CD8-positive, alpha-beta memory T cell (primary cell): Measurements from ENCODE around the gene ABCG4. TPM values are rescaled to one million over a fixed set of nuclear protein-coding genes. Genes with fewer than 3 reads are reported as not detected.
"Not testable (repeated sequence)": the region's sequence is repeated elsewhere in the genome, so short reads cannot be mapped to it uniquely, and the experiment has no call there.

Experiments used
- CTCF ChIA-PET: fragments of 350-600 bp; sonication (Branson Sonifier 250); formaldehyde crosslinking; loops from one replicate; lab custom pipeline; 2021; ENCODE audit warnings: antibody characterized with exemption; lab: Charles Lee
- POLR2A ChIA-PET: fragments of 350-600 bp; sonication (Branson Sonifier 250); formaldehyde crosslinking; loops from one replicate; lab custom pipeline; 2021; ENCODE audit warnings: antibody characterized with exemption; lab: Charles Lee
- DNase-seq, 5 donors: peaks; one replicate each; pipeline versions ENCODE4 v3.0.0 to v3.0.0-alpha.2; 2020 to 2022; ENCODE audit warnings: mixed read lengths in 1 of 5
- H3K27ac ChIP-seq: one replicate; pipeline ENCODE4 v1.7.0; 2013; ENCODE audit warnings: low read depth, mild to moderate bottlenecking, low read length, moderate library complexity
- H3K27me3 ChIP-seq: 2 replicates; pipeline ENCODE4 v1.7.0; 2013; ENCODE audit warnings: low read length, mild to moderate bottlenecking; ENCODE audit not compliant: insufficient read depth, poor library complexity, severe bottlenecking
- H3K36me3 ChIP-seq: 2 replicates; pipeline ENCODE4 v1.7.0; 2013; ENCODE audit warnings: mild to moderate bottlenecking, low read length, moderate library complexity; ENCODE audit not compliant: insufficient read depth
- H3K4me1 ChIP-seq: 2 replicates; pipeline ENCODE4 v1.7.0; 2013; ENCODE audit warnings: mild to moderate bottlenecking, low read length, moderate library complexity; ENCODE audit not compliant: insufficient read depth
- H3K4me3 ChIP-seq: 2 replicates; pipeline ENCODE4 v1.7.0; 2013; ENCODE audit warnings: mild to moderate bottlenecking, low read length
- H3K9me3 ChIP-seq: 2 replicates; pipeline ENCODE4 v1.7.0; 2013; ENCODE audit warnings: mild to moderate bottlenecking, low read length
- H3K27ac Mint-ChIP-seq, 8 donors: one replicate each; pipeline ENCODE4 v1.8.0; 2020 to 2021; ENCODE audit warnings: mixed read lengths in 8 of 8, mild to moderate bottlenecking in 6 of 8, inconsistent platforms in 3 of 8, moderate library complexity in 3 of 8
- H3K27me3 Mint-ChIP-seq, 2 donors: one replicate each; pipeline ENCODE4 v1.8.0; 2020 to 2021; ENCODE audit warnings: mixed read lengths in 2 of 2, mild to moderate bottlenecking in 1 of 2, moderate library complexity in 1 of 2
- H3K36me3 Mint-ChIP-seq, 3 donors: one replicate each; pipeline ENCODE4 v1.8.0; 2020 to 2021; ENCODE audit warnings: mixed read lengths in 3 of 3, inconsistent platforms in 1 of 3, mild to moderate bottlenecking in 1 of 3
- H3K4me1 Mint-ChIP-seq, 3 donors: one replicate each; pipeline ENCODE4 v1.8.0; 2020 to 2021; ENCODE audit warnings: mixed read lengths in 3 of 3, inconsistent platforms in 1 of 3, mild to moderate bottlenecking in 1 of 3
- H3K4me3 Mint-ChIP-seq, 7 donors: one replicate each; pipeline ENCODE4 v1.8.0; 2020 to 2021; ENCODE audit warnings: mixed read lengths in 7 of 7, mild to moderate bottlenecking in 6 of 7, moderate library complexity in 4 of 7, inconsistent platforms in 2 of 7
- H3K9me3 Mint-ChIP-seq, 5 donors: one replicate each; pipeline ENCODE4 v1.8.0; 2020 to 2022; ENCODE audit warnings: mixed read lengths in 5 of 5, mild to moderate bottlenecking in 3 of 5, moderate library complexity in 2 of 5, inconsistent platforms in 1 of 5
- polyA plus RNA-seq: library from polyadenylated mRNA; unstranded; fragments of 300-500 nt; fragmentation: Illumina TruSeq; gene quantifications from one replicate; pipeline ENCODE4 v1.2.3, GENCODE V29; 2021
- total RNA-seq, 2 experiments: library from RNA; stranded (reverse); gene quantifications; one replicate each; pipeline ENCODE4 v1.2.3, GENCODE V29; 2021

Gene ABCG4
- total and polyA plus RNA-seq, 3 experiments from 2014 or later = 0.11 to 0.18 TPM; not detected in 1

DNA sequence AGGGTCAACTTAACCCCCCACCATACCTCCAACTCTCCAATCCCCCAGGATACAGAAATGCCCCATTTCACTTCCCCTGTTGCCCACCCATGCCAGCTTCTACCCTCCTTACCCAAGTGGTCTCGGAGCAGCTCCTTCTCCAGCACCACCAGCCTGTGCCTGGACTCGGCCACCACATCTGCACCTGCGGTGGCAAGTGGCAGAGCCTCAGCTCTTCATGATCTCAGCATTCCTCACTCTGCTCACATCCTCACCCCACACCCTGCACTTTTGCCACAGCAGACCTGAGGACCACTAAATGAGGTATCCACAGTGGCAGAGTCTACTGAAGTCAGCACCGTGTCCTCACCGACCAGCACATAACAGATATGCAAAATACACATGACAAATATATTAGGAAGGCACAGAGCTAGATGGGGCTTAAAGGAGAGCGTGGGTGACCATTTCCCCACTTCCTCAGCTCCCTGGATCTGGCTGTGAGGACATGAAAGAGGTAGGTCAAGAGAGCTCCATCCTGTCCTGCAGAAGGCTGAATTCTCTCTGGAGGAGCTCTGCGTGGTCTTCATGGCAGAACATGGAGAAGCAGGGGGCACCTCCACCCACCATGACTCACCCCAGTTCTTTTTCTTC, 46.1 kb downstream of the ABCG4 start:
- Histone ChIP-seq H3K4me1 (no peaks in the 10 kb centered on the region), H3K27me3 (no peaks in the 10 kb centered on the region), H3K36me3 (no peaks in the 10 kb centered on the region), H3K27ac (no peak overlapping the region), H3K4me3 (no peak overlapping the region), H3K9me3 (no peaks in the 10 kb centered on the region)
- Mint-ChIP-seq H3K27ac (no peak overlapping the region), H3K27me3 (no peaks in the 10 kb centered on the region), H3K9me3 (no peaks in the 10 kb centered on the region), H3K4me1 (peaks cover 0 to 6% (median 4%) of the 10 kb centered on the region in 3 donors), H3K36me3 (no peaks in the 10 kb centered on the region), H3K4me3 (no peak overlapping the region)
- CTCF ChIA-PET = interaction anchor here (0.7 to 2.0 kb wide), 7 partner anchors 9 to 128 kb away, joined by 3 to 10 read pairs (median 4); partner anchors contain the start of gene CBL
- POLR2A ChIA-PET = no interaction called here
- DNase-seq = no peak

DNA sequence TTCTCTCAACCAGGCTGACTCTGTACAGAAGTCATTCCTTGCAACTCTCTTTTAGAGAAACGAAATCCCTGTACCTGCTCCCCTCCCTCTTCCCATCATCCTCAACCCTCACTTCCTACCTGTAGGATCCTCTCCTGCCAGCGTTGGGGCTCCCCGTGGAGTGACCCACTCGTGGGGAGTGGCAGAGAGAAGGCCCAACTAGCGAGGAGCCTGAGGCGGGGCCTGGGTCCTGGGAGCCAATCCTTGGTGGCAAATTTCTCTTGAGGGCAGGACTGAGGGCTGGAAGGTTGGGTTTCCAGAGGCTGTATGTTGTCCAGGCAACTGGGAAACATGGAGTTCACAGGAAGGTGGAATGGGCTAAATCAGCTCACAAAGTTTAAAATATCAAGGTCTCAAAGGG, 46.8 kb downstream of the ABCG4 start:
- ChIA-PET POLR2A (no interaction called here), CTCF (interaction anchor here (1.0 to 2.0 kb wide), 13 partner anchors 9 to 129 kb away, joined by 3 to 17 read pairs (median 3); partner anchors contain the start of genes C2CD2L, CBL and VPS11)
- no peak overlapping the region for H3K4me3 Mint-ChIP-seq
- H3K4me1 ChIP-seq = no peaks in the 10 kb centered on the region
- no peak overlapping the region for H3K27ac Mint-ChIP-seq
- DNase-seq = no peak
- no peaks in the 10 kb centered on the region for H3K9me3 ChIP-seq
- H3K4me1 Mint-ChIP-seq = peaks cover 0 to 6% (median 4%) of the 10 kb centered on the region in 3 donors
- no peaks in the 10 kb centered on the region for H3K36me3 ChIP-seq
- H3K27me3 ChIP-seq = no peaks in the 10 kb centered on the region
- no peak overlapping the region for H3K4me3 ChIP-seq
- no peak overlapping the region for H3K27ac ChIP-seq
- H3K27me3 Mint-ChIP-seq = no peaks in the 10 kb centered on the region
- H3K9me3 Mint-ChIP-seq = no peaks in the 10 kb centered on the region
- H3K36me3 Mint-ChIP-seq = no peaks in the 10 kb centered on the region

DNA sequence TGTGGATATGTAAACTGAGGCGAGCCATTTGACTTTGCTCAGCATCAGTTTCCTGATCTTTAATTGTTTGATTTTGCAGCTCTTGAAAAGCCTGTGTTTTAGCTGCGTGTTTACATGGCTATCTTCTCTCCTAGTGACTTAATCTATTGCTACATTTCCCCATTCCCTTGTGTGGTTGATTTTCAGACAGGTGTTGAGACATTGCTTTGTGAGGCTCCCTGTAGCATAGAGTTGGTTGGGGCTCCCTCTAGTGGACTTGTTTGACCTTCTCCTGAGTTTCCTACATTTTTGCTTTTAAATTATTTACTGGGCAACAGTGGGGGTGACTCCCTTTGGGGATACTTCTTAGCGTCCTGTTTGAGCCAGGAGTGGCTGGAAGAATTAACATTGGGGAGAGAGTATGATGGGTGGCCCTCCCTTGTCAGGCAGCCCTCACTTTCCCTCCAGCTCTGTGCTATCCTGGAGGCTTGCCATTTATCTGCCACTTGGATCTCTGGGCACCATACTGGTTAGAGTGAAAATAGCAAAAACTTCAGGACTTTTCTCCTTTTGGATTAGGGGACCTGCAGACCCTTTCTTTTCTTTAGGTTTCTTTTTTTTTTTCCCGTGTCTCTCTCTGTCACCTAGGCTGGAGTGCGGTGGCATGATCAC, 48.1 kb downstream of the ABCG4 start:
- peaks cover 0 to 2% of the 10 kb centered on the region in 2 donors for H3K27me3 Mint-ChIP-seq

DNA sequence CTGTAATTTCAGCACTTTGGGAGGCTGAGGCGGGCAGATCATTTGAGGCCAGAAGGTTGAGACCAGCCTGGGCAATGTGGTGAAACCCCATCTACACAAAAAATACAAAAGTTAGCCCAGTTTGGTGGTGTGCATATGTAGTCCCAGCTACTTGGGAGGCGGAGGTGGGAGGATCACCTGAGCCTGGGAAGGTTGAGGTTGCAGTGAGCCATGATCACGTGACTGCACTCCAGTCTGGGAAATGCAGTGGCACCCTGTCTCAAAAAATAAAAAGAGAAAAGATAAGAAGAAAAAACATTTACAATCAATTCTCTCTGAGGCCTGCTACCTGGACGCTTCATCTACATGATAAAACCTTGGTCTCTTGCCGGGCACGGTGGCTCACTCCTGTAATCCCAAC, 50.1 kb downstream of the ABCG4 start:
- ChIA-PET CTCF (no interaction called here), POLR2A (no interaction called here)
- no peak overlapping the region for H3K4me3 ChIP-seq
- no peak overlapping the region for H3K27ac ChIP-seq
- H3K9me3 ChIP-seq = no peaks in the 10 kb centered on the region
- Mint-ChIP-seq H3K9me3 (no peaks in the 10 kb centered on the region), H3K4me1 (peaks cover 0 to 6% (median 4%) of the 10 kb centered on the region in 3 donors), H3K27me3 (peaks cover 0 to 2% of the 10 kb centered on the region in 2 donors), H3K36me3 (no peaks in the 10 kb centered on the region), H3K4me3 (no peak overlapping the region), H3K27ac (peak overlapping the region in 1 of 8 donors; percentile 65)
- no peak for DNase-seq
- H3K36me3 ChIP-seq = no peaks in the 10 kb centered on the region
- H3K27me3 ChIP-seq = no peaks in the 10 kb centered on the region
- no peaks in the 10 kb centered on the region for H3K4me1 ChIP-seq

More for the DNA sequence above, 48.1 kb downstream of the ABCG4 start:
- ChIA-PET CTCF (interaction anchor here (0.5 to 2.0 kb wide), 30 partner anchors 9 to 594 kb away, joined by 3 to 17 read pairs (median 3); partner anchors contain the start of genes C2CD2L, CBL, NLRX1 and VPS11), POLR2A (interaction anchor here (1.0 kb wide), 1 partner anchor 66 kb away, joined by 3 read pairs; no protein-coding TSS in a partner anchor)
- H3K27me3 ChIP-seq = no peaks in the 10 kb centered on the region
- H3K27ac Mint-ChIP-seq = peak overlapping the region in 3 of 8 donors; percentile 1 to 76 (median 2)
- no peak overlapping the region for H3K27ac ChIP-seq
- H3K4me3 ChIP-seq = no peak overlapping the region
- peak overlapping the region in 1 of 7 donors; percentile 28 for H3K4me3 Mint-ChIP-seq
- peaks cover 0 to 6% (median 4%) of the 10 kb centered on the region in 3 donors for H3K4me1 Mint-ChIP-seq
- DNase-seq = peak; percentile 39 to 76 (median 70)
- H3K9me3 ChIP-seq = no peaks in the 10 kb centered on the region
- H3K4me1 ChIP-seq = no peaks in the 10 kb centered on the region
- H3K36me3 Mint-ChIP-seq = no peaks in the 10 kb centered on the region
- no peaks in the 10 kb centered on the region for H3K9me3 Mint-ChIP-seq
- H3K36me3 ChIP-seq = no peaks in the 10 kb centered on the region

DNA sequence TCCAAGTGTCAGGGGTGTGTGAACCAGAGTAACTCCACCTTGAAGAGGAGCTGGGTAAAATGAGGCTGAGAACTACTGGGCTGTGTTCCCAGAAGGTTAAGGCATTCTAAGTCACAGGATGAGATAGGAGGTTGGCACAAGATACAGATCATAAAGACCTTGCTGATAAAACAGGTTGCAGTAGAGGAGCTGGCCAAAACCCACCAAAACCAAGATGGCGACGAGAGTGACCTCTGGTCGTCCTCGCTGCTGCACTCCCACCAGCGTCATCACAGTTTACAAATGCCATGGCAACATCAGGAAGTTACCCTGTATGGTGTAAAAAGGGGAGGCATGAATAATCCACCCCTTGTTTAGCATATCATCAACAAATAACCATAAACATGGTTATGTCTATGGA, 52.4 kb downstream of the ABCG4 start:
- CTCF ChIA-PET = interaction anchor here (1.6 to 2.2 kb wide), 2 partner anchors 9 to 84 kb away, joined by 3 to 6 read pairs; no protein-coding TSS in a partner anchor

DNA sequence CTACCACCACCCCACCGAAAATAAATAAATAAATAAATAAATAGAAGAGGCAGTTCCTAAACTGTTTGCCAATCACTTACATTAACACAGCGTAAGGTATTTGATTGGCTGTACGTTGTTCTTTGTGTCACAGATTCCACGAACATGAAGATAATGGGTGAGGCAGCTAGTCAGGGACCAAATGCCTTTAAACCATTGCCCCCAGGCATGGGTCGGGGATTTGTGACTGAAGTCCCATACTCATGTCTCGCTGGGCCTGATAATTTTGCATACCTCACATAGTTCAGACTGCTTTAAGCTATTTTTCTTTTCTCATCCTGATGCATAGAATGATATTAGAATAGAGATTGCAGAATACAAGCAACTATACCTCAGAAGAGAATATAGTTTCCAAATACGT, 53.7 kb downstream of the ABCG4 start:
- H3K27me3 Mint-ChIP-seq = peaks cover 0 to 2% of the 10 kb centered on the region in 2 donors
- CTCF ChIA-PET = interaction anchor here (0.7 to 2.2 kb wide), 2 partner anchors 10 to 82 kb away, joined by 3 to 6 read pairs; no protein-coding TSS in a partner anchor
- H3K4me3 ChIP-seq = no peak overlapping the region

More for the DNA sequence above, 52.4 kb downstream of the ABCG4 start:
- H3K36me3 Mint-ChIP-seq, H3K9me3 Mint-ChIP-seq, H3K36me3 ChIP-seq, DNase-seq, H3K4me1 ChIP-seq, POLR2A ChIA-PET, H3K27me3 Mint-ChIP-seq, H3K4me3 ChIP-seq, H3K4me3 Mint-ChIP-seq, H3K27ac ChIP-seq, H3K27me3 ChIP-seq, H3K9me3 ChIP-seq, H3K27ac Mint-ChIP-seq: not testable (repeated sequence)
- peaks cover 8 to 14% (median 12%) of the 10 kb centered on the region in 3 donors for H3K4me1 Mint-ChIP-seq

DNA sequence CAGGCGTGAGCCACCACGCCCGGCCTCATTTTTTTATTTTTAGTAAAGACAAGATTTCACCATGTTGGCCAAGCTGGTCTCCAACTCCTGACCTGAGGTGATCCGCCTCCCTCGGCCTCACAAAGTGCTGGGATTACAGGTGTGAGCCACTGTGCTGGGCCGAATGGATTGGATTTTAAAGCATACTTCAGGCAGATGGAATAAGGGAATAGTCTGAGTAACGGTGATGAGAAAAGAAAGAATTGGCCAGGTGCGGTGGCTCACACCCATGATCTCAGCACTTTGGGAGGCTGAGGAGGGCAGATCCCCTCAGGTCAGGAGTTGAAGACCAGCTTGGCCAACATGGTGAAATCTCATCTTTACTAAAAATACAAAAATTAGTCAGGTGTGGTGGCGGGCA, 55.2 kb downstream of the ABCG4 start:
- no peaks in the 10 kb centered on the region for H3K9me3 ChIP-seq
- DNase-seq = no peak
- CTCF ChIA-PET = interaction anchor here (1.0 to 4.7 kb wide), 3 partner anchors 9 to 80 kb away, joined by 4 to 64 read pairs (median 10); no protein-coding TSS in a partner anchor
- H3K4me3 Mint-ChIP-seq = peak overlapping the region in 1 of 7 donors; percentile 79
- no peak overlapping the region for H3K4me3 ChIP-seq
- no peaks in the 10 kb centered on the region for H3K27me3 ChIP-seq
- peaks cover 0 to 2% of the 10 kb centered on the region in 2 donors for H3K27me3 Mint-ChIP-seq
- peaks cover 23 to 31% (median 29%) of the 10 kb centered on the region in 3 donors for H3K4me1 Mint-ChIP-seq
- H3K36me3 Mint-ChIP-seq = peaks cover 0 to 6% (median 0%) of the 10 kb centered on the region in 3 donors
- peak overlapping the region in 1 of 8 donors; percentile 87 for H3K27ac Mint-ChIP-seq
- H3K27ac ChIP-seq = no peak overlapping the region
- H3K36me3 ChIP-seq = no peaks in the 10 kb centered on the region
- no peaks in the 10 kb centered on the region for H3K9me3 Mint-ChIP-seq
- POLR2A ChIA-PET = interaction anchor here (0.6 kb wide), 1 partner anchor 40 kb away, joined by 3 read pairs; no protein-coding TSS in a partner anchor
- H3K4me1 ChIP-seq = peaks cover 22% of the 10 kb centered on the region

More for the DNA sequence above, 53.7 kb downstream of the ABCG4 start:
- Histone ChIP-seq H3K9me3 (no peaks in the 10 kb centered on the region), H3K36me3 (no peaks in the 10 kb centered on the region), H3K27me3 (no peaks in the 10 kb centered on the region), H3K27ac (no peak overlapping the region), H3K4me1 (peaks cover 12% of the 10 kb centered on the region)
- no peak for DNase-seq
- Mint-ChIP-seq H3K36me3 (peaks cover 0 to 3% (median 0%) of the 10 kb centered on the region in 3 donors), H3K4me1 (peaks cover 16 to 19% (median 18%) of the 10 kb centered on the region in 3 donors), H3K27ac (peak overlapping the region in 1 of 8 donors; percentile 56), H3K4me3 (peak overlapping the region in 1 of 7 donors; percentile 45), H3K9me3 (no peaks in the 10 kb centered on the region)
- POLR2A ChIA-PET = no interaction called here
